HTERT RPE-1 (cell line): ENCODE data around the gene MMS19.
"Not testable (repeated sequence)": the region's sequence is repeated elsewhere in the genome, so short reads cannot be mapped to it uniquely, and the experiment has no call there.

Experiments used
- in situ Hi-C: fragments of 300-500 bp; cut with MboI; formaldehyde crosslinking; loops from 4 replicates; pipeline ENCODE4 v1.14.3; 2020; ENCODE audit warnings: low sequenced_read_pairs

The MMS19 gene

GRCh38 chr10:97506199-97506991 is 8.2 kb upstream of the MMS19 start:
- in situ Hi-C loops, result no loop called here

GRCh38 chr10:97505152-97505551 is 6.9 kb upstream of the MMS19 start:
- in situ Hi-C loops, result no loop called here

- in situ Hi-C loops, result no loop called here
Measured at GRCh38 chr10:97503406-97503805, 5.2 kb upstream of the MMS19 start.

GRCh38 chr10:97502916-97503315 is 4.7 kb upstream of the MMS19 start:
- in situ Hi-C loops, result no loop called here

GRCh38 chr10:97500297-97500575 is 2.0 kb upstream of the MMS19 start:
- in situ Hi-C loops, result no loop called here

GRCh38 chr10:97499561-97500296 is 1.5 kb upstream of the MMS19 start:
- in situ Hi-C loops, result no loop called here

GRCh38 chr10:97498841-97499560 is 779 bp upstream of the MMS19 start, which contains the start of gene UBTD1:
TSS of gene UBTD1 (plus strand) at chr10:97498924. CDS start at chr10:97499204, 280 bp downstream.
- in situ Hi-C loops, result no loop called here

GRCh38 chr10:97497572-97498075 is 598 bp downstream of the MMS19 start:
- in situ Hi-C loops, result no loop called here

GRCh38 chr10:97494863-97495506 is 3.2 kb downstream of the MMS19 start:
- in situ Hi-C loops, result no loop called here

- in situ Hi-C loops, result no loop called here
Measured at GRCh38 chr10:97494151-97494550, 4.1 kb downstream of the MMS19 start.

- in situ Hi-C loops, result no loop called here
Measured at GRCh38 chr10:97490592-97490991, 7.6 kb downstream of the MMS19 start.

GRCh38 chr10:97485647-97486281 is 12.5 kb downstream of the MMS19 start:
- in situ Hi-C loops, result no loop called here

GRCh38 chr10:97483921-97484320 is 14.3 kb downstream of the MMS19 start:
- in situ Hi-C loops, result no loop called here

GRCh38 chr10:97483506-97483905 is 14.7 kb downstream of the MMS19 start:
- in situ Hi-C loops, result no loop called here

- in situ Hi-C loops, result no loop called here
Measured at GRCh38 chr10:97482381-97482780, 15.8 kb downstream of the MMS19 start.

- in situ Hi-C loops, result no loop called here
Measured at GRCh38 chr10:97481071-97481470, 17.2 kb downstream of the MMS19 start.

- in situ Hi-C loops, result no loop called here
Measured at GRCh38 chr10:97479939-97480338, 18.3 kb downstream of the MMS19 start.

GRCh38 chr10:97479410-97479809 is 18.8 kb downstream of the MMS19 start:
- in situ Hi-C loops, result not testable (repeated sequence)

- in situ Hi-C loops, result no loop called here
Measured at GRCh38 chr10:97475936-97476594, 22.2 kb downstream of the MMS19 start.

- in situ Hi-C loops, result no loop called here
Measured at GRCh38 chr10:97474918-97475317, 23.3 kb downstream of the MMS19 start.
